HL-60 (cell line): ENCODE measurements around the gene SAMD10.

Experiments
- DNase-seq, 2 experiments: peaks; one replicate each; pipeline ENCODE4 v3.0.0-alpha.2; 2010 to 2020; ENCODE audit warnings: low read depth in 1 of 2, low spot score in 1 of 2
- H3K27ac ChIP-seq: fragments of 250-450 bp; sonication (Bioruptor Pico); replicated peaks from 2 replicates; pipeline ENCODE4 v1.5.1; 2020; ENCODE audit warnings: mild to moderate bottlenecking, moderate library complexity
- H3K27me3 ChIP-seq: fragments of 250-450 bp; sonication (Bioruptor Pico); 2 replicates; pipeline ENCODE4 v1.5.1; 2021; ENCODE audit warnings: mild to moderate bottlenecking, moderate library complexity; ENCODE audit not compliant: insufficient read depth, poor library complexity, severe bottlenecking
- H3K4me3 ChIP-seq: replicated peaks from 2 replicates; pipeline ENCODE4 v1.5.1; 2011; ENCODE audit warnings: mild to moderate bottlenecking, control low read depth, low read length; ENCODE audit not compliant: insufficient read depth
- GABPA ChIP-seq: IDR thresholded peaks from 2 replicates; pipeline ENCODE4 v1.6.1; 2012; ENCODE audit warnings: low read depth
- POLR2AphosphoS5 ChIP-seq: IDR thresholded peaks from 2 replicates; pipeline ENCODE4 v1.6.1; 2012; ENCODE audit warnings: low read depth
- SPI1 ChIP-seq: IDR thresholded peaks from 2 replicates; pipeline ENCODE4 v1.6.1; 2012; ENCODE audit warnings: low read depth, mild to moderate bottlenecking, borderline replicate concordance
- TF ChIP-seq, protein P1 (sequence below): IDR thresholded peaks from 2 replicates; pipeline ENCODE4 v1.6.1; 2012; ENCODE audit warnings: low read depth; ENCODE audit not compliant: insufficient replicate concordance
- TF ChIP-seq, protein P2 (sequence below): IDR thresholded peaks from one replicate; pipeline ENCODE4 v1.5.1; 2011; ENCODE audit warnings: low read length, control low read depth, inconsistent platforms; ENCODE audit not compliant: insufficient read depth

SAMD10 gene

DNA sequence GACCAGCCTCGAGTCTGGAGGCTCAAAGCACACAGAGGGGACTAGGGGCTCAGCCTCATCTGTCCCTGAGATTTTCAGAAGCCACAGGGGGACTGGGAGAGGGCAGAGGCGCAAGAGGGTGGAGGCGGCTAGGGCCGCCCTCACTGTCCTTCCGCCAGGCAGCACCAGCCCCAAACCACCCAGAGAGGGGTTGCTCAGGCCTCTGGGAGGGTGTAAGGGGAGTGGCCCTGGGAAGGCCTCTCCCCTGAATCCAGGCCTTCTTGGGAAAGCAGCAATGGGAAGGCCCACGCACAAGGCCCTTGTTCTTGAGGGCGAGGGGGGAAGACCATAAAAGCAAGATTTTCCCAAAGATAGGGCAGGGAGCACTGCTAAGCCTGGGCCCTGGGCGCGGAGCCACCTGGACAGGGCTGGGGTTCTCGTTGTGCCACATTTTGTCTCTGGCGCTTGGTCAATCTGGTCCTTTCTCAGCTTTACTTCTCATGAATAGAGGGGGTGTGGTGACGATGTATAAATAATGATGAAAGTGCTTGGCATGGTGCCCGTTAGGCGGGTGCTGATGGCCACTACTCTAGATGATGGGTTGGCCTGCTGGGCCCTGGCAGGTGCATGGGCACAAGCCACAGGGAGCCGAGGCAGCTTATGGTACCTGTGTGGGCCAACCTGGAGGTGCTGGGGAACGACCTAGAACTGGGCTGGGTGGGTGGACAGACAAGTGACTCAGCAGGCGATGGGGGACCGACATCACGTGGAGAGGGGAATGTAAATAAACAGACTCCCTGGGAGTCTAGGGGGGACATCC lies 4.8 kb downstream of the SAMD10 start:
- TF ChIP-seq, protein P1, sequence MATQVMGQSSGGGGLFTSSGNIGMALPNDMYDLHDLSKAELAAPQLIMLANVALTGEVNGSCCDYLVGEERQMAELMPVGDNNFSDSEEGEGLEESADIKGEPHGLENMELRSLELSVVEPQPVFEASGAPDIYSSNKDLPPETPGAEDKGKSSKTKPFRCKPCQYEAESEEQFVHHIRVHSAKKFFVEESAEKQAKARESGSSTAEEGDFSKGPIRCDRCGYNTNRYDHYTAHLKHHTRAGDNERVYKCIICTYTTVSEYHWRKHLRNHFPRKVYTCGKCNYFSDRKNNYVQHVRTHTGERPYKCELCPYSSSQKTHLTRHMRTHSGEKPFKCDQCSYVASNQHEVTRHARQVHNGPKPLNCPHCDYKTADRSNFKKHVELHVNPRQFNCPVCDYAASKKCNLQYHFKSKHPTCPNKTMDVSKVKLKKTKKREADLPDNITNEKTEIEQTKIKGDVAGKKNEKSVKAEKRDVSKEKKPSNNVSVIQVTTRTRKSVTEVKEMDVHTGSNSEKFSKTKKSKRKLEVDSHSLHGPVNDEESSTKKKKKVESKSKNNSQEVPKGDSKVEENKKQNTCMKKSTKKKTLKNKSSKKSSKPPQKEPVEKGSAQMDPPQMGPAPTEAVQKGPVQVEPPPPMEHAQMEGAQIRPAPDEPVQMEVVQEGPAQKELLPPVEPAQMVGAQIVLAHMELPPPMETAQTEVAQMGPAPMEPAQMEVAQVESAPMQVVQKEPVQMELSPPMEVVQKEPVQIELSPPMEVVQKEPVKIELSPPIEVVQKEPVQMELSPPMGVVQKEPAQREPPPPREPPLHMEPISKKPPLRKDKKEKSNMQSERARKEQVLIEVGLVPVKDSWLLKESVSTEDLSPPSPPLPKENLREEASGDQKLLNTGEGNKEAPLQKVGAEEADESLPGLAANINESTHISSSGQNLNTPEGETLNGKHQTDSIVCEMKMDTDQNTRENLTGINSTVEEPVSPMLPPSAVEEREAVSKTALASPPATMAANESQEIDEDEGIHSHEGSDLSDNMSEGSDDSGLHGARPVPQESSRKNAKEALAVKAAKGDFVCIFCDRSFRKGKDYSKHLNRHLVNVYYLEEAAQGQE: no peak
- no peak for TF ChIP-seq SPI1
- no peak for TF ChIP-seq GABPA
- TF ChIP-seq, protein P2, sequence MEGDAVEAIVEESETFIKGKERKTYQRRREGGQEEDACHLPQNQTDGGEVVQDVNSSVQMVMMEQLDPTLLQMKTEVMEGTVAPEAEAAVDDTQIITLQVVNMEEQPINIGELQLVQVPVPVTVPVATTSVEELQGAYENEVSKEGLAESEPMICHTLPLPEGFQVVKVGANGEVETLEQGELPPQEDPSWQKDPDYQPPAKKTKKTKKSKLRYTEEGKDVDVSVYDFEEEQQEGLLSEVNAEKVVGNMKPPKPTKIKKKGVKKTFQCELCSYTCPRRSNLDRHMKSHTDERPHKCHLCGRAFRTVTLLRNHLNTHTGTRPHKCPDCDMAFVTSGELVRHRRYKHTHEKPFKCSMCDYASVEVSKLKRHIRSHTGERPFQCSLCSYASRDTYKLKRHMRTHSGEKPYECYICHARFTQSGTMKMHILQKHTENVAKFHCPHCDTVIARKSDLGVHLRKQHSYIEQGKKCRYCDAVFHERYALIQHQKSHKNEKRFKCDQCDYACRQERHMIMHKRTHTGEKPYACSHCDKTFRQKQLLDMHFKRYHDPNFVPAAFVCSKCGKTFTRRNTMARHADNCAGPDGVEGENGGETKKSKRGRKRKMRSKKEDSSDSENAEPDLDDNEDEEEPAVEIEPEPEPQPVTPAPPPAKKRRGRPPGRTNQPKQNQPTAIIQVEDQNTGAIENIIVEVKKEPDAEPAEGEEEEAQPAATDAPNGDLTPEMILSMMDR: no peak
- TF ChIP-seq POLR2AphosphoS5: no peak
- H3K4me3 ChIP-seq: no peak overlapping the region
- no peak overlapping the region for H3K27ac ChIP-seq
- H3K27me3 ChIP-seq: no peaks in the 10 kb centered on the region
- DNase-seq: no peak

DNA sequence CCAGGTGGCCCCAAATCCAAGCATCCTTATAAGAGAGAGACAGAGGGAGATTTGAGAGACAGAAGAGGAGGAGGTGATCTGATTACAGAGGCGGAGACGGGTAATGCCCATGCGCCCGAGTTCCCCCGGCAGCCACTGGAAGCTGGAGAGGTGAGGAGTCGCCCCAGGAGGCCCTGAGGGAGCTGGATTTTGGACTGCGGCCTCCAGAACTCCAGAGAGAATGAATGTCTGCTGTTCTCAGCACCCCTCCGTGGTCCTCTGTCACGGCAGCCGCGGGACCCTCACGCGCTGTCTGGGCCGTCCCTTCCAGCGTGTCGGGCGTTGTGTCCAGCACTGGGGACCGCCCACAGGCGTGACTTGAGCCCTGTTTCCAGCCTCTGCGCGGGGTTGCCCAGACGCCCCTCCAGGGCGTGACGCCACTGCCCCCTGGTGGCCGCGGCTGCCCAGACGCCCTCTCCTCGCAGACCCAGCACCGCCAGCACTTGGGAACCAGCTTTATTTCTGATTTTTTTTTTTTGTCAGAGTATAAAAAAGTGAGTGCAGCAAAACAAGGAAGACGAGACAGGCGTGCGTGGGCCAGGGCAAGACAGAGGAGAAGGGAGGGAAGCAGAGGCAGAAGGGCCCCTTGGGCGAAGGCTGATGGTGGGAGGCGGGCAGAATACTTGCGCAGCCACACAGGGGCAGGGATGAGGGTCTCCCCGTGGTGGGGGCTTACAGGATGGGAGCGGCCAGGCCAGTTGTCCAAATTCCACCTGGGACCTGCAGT lies 5.6 kb downstream of the SAMD10 start:
- no peaks in the 10 kb centered on the region for H3K27me3 ChIP-seq
- 0 out of 2 replicates have a peak, but pooled peaks have one; percentile 3 for TF ChIP-seq POLR2AphosphoS5
- no peak for TF ChIP-seq SPI1
- TF ChIP-seq GABPA: no peak
- TF ChIP-seq, protein P2: peak; percentile 64
- H3K27ac ChIP-seq: no peak overlapping the region
- DNase-seq: peak; percentile 70 to 72
- H3K4me3 ChIP-seq: no peak overlapping the region

DNA sequence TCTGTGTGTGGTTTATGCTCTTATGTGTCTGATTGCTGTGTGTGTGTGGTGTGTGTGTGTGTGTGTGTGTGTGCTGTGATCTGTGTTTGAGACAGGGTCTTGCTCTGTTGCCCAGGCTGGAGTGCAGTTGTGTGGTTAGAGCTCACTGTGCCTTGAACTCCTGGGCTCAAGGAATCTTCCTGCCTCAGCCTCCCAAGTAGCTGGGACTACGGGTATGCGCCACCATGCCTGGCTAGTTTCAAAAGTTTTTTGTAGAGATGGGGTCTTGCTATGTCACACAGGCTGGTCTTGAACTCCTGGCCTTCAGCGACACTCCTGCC lies 6.3 kb downstream of the SAMD10 start:
- Histone ChIP-seq H3K27ac (no peak overlapping the region), H3K4me3 (no peak overlapping the region), H3K27me3 (no peaks in the 10 kb centered on the region)
- TF ChIP-seq, protein P1: no peak
- TF ChIP-seq, protein P2: no peak
- peak; percentile 36; the same call in 1 of the 2 replicates for TF ChIP-seq POLR2AphosphoS5
- no peak for DNase-seq
